Umbilical cord (tissue), 2 donors: ENCODE data around the gene SON. TPM values are rescaled to one million over a fixed set of nuclear protein-coding genes. Genes with fewer than 3 reads are reported as not detected.
A peak's percentile ranks its signal among the peaks of the same experiment; 100 is the strongest.

Source experiments
- DNase-seq: peaks from one replicate; pipeline ENCODE4 v3.0.0-alpha.2; 2015; ENCODE audit warnings: low spot score
- total RNA-seq: library from RNA; depleted of rRNA; stranded (reverse); fragments of >200 nt; gene quantifications from one replicate; pipeline ENCODE4 v1.2.3, GENCODE V29; 2014; ENCODE audit warnings: low replicate concordance; ENCODE audit not compliant: insufficient read depth

The SON gene
- total RNA-seq, 1 donor from 2014 or later: 134 TPM

- no peak for DNase-seq
Observed at GRCh38 chr21:33543505-33544129, 779 bp downstream of the SON start.

DNA sequence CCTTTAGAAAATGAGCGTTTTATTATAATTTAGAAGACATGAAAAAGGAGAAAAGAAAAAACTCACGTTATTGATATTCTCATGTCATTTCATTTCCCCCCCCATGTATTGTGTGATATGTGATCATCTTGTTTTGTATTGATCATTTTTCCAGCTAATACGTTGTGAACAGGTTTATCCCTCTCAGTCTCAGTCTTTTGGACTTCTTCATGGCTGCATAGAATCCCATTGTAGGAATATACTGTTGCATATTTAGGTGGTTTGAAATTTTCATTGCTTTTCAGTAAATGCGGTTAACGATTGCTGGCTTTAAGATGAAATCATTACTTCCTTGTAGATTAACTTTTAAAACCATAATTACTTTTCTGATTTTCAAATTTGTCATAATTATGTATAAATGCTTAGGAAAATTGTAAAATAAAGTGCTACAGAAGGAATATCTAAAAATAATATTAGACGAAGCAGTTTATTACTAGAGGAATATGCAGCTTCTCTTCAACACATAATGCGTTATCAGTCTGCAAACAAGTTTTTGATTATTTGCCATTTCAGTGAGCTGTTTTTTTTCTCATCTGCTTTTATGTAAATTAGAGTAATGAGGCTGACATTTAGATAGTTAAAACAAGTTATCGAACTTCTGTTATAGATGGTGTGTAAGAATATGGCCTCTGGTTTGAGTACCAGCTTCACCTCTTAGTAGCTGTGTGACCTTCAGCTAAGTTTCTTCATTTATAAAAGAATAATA, 1.8 kb downstream of the SON start:
- no peak for DNase-seq

DNA sequence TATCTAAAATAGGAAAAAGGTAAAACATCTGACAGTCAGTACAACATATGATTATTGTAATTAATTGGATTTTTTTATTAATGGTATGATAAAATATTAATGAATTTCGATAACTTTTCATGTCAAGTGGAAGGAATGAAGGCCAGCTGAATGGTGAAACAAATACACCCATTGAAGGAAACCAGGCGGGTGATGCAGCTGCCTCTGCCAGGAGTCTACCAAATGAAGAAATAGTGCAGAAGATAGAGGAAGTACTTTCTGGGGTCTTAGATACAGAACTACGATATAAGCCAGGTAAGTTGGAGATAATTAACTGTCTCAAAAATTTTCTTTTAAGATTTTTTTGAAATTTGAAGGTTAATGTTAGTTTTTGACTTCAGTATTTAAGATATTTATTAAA, 3.2 kb downstream of the SON start:
- DNase-seq: no peak

GRCh38 chr21:33549848-33550771, 7.3 kb downstream of the SON start:
- no peak for DNase-seq

DNA sequence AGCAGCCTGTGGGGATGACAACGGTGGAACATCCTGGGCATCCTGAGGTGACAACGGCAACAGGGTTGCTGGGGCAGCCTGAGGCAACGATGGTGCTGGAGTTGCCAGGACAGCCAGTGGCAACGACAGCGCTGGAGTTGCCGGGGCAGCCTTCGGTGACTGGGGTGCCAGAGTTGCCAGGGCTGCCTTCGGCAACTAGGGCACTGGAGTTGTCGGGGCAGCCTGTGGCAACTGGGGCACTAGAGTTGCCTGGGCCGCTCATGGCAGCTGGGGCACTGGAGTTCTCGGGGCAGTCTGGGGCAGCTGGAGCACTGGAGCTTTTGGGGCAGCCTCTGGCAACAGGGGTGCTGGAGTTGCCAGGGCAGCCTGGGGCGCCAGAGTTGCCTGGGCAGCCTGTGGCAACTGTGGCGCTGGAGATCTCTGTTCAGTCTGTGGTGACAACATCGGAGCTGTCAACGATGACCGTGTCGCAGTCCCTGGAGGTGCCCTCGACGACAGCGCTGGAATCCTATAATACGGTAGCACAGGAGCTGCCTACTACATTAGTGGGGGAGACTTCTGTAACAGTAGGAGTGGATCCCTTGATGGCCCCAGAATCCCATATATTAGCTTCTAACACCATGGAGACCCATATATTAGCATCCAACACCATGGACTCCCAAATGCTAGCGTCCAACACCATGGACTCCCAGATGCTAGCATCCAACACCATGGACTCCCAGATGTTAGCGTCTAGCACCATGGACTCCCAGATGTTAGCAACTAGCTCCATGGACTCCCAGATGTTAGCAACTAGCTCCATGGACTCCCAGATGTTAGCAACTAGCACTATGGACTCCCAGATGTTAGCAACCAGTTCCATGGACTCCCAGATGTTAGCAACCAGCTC, 8.2 kb downstream of the SON start:
- DNase-seq: no peak

DNA sequence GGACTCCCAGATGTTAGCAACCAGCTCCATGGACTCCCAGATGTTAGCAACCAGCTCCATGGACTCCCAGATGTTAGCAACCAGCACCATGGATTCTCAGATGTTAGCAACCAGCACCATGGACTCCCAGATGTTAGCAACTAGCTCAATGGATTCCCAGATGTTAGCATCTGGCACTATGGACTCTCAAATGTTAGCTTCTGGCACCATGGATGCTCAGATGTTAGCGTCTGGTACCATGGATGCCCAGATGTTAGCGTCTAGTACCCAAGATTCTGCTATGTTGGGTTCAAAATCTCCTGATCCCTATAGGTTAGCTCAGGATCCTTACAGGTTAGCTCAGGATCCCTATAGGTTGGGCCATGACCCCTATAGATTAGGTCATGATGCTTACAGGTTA, 8.8 kb downstream of the SON start:
- DNase-seq: no peak

- no peak for DNase-seq
Observed at GRCh38 chr21:33552093-33552998, 9.5 kb downstream of the SON start.

DNA sequence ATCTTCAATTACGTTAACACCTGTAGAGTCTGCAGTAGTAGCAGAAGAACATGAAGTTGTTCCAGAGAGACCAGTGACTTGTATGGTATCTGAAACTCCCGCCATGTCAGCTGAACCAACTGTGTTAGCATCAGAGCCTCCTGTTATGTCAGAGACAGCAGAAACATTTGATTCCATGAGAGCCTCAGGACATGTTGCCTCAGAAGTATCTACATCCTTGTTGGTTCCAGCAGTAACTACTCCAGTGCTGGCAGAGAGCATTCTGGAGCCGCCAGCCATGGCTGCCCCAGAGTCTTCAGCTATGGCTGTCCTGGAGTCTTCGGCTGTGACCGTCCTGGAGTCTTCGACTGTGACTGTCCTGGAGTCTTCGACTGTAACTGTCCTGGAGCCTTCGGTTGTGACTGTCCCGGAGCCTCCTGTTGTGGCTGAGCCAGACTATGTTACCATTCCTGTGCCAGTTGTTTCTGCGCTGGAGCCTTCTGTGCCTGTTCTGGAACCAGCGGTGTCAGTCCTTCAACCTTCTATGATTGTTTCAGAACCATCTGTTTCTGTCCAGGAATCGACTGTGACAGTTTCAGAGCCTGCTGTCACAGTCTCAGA, 10.3 kb downstream of the SON start:
- no peak for DNase-seq

- DNase-seq: no peak
Observed at GRCh38 chr21:33554236-33554981, 11.6 kb downstream of the SON start.

DNA sequence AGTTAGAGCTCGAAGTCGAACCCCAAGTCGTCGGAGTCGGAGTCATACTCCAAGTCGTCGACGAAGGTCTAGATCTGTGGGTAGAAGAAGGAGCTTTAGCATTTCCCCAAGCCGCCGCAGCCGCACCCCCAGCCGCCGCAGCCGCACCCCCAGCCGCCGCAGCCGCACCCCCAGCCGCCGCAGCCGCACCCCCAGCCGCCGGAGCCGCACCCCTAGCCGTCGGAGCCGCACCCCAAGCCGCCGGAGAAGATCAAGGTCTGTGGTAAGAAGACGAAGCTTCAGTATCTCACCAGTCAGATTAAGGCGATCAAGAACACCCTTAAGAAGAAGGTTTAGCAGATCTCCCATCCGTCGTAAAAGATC, 12.1 kb downstream of the SON start:
- no peak for DNase-seq

DNA sequence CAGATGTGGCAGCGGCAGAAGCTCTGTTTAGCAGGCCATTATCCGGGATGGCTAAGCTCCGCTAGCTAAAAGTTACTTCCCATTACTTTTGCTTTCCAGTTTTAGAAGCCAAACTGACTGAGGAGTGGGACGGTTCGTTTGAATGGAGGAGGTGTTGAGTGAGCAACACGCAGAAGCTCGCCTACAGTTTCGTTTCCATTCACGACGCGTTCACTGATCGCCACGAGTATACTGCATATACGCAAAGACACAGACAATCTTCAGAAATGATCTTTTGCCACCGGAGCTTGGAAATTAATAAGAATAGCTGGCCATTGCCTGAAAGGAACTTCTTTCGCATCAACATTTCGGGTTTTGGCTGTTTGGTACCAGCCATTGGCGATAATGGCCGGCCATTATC, 14.6 kb downstream of the SON start:
- no peak for DNase-seq

DNA sequence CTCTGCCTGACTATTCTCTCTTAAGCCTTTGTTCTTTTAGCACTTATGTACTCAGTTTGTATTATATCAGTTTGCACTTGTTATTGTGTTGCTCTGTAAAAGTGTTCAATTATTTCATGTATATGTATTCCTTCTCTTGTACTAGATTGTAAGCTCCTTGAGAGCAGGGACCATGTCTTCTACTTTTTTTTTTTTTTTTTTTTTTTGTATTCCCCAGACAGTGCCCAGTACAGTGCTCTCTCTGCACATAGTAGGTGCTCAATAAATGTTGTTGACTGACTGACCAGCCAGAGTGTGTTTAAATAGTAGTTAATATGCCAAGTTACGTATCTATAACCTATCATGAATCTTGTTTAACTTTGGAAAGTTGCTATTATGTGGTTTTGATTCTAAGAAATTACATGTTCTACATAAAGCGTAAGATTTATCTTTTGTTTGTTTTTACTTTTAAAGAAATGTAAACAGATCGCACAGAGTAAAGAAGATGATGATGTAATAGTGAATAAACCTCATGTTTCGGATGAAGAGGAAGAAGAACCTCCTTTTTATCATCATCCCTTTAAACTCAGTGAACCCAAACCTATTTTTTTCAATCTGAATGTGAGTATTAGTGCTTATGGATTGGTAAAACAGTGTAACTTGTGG, 16.1 kb downstream of the SON start:
- no peak for DNase-seq

- DNase-seq: no peak
Observed at GRCh38 chr21:33559813-33560212, 17.0 kb downstream of the SON start.

DNA sequence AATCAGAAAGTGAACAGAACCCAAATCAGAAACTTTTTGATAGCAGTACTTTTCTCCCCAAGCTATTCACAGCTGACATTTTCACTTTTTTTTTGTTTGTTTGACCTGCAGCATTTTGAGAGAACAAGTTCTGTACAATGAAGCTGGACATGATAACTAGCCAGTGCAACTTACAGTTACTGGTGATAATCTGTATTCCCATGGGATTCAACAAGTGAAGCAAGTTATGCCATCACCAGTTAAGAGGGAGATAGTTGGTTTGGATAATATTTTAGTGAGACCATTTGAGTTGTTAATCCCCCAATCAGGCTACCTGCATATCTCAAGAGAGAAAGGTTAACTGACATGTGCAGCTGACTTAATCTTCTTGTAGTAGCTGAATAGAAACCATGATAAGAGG, 18.1 kb downstream of the SON start:
- DNase-seq: no peak

DNA sequence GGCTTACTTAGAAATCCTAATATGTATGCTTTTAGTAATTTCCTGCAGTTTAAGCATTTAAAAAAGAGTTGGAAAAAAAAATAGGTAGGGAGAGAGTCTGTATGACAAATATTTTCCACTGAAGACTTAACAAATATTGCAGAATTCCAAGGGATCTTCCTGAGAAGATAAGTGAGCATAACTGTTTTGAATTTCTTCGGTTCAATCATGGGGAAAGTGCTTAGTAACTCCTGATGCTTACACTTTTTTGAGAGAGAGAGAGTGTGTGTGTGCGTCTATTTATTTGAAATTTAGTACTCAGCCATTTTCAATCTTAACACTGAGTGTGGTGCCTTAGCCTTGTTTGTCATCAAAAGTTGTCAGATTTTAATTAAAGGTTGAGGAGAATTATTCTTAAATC, 18.5 kb downstream of the SON start:
- DNase-seq: peak; percentile 39

DNA sequence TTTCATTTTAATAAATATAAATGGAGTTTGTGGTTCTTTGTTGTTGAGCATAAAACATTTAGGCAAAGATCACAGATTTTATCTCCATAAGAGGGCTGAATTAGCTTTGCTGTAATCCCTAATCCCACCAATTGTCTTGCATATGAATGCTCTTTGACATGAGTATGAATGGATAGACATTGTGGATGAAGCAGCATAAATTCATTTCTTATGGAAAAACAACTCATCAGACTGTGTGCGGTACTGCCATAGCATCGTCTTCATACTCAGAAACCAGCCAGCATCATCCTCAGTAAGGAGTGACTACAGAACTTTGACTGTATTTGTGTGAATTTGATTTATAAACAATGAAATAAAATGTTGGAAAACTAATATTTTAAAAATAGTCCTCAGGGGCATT, 19.6 kb downstream of the SON start:
- DNase-seq: no peak

GRCh38 chr21:33566514-33566913, 23.7 kb downstream of the SON start:
- no peak for DNase-seq

- DNase-seq: no peak
Observed at GRCh38 chr21:33567914-33568313, 25.1 kb downstream of the SON start.

DNA sequence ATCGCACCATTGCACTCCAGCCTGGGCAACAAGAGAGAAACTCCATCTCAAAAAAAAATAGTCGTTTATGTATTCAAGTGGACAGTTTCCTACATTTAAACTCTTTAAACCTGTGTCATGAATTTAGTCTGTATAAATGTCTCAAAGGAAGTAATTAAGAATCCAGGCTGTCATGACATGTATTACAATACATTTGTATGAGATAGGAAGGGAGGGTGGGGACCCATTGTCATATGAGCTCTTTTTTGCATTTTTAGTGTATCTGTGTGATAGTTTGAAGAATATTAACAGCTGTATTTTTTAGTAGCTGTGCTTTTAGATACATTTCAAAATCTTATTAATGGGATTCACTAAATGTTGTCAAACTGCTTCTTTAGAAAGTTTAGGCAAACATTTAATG, 25.6 kb downstream of the SON start:
- DNase-seq: no peak
